ENCODE results near the gene RAB40A. TPM values are rescaled to one million over a fixed set of nuclear protein-coding genes. Genes with fewer than 3 reads are reported as not detected.

Gene RAB40A
- total RNA-seq (2014; rRNA removed; shearing (Covaris generic)): 0.04 TPM in 1 of 2 replicates, not detected in the other

- DNase-seq (ENCODE audit: low spot score): no peak
These were observed at the start of gene RAB40A for GRCh38 chrX:103519389-103519788. Gene RAB40A, minus strand, starts transcription at chrX:103519489. Its CDS starts 18,733 bp downstream, at chrX:103500756.

GRCh38 chrX:103565752-103566151 is 46.5 kb upstream of the RAB40A start:
- no peak for DNase-seq (ENCODE audit: low spot score)

GRCh38 chrX:103565197-103565596 is 45.9 kb upstream of the RAB40A start:
- no peak for DNase-seq (ENCODE audit: low spot score)

GRCh38 chrX:103562801-103563200 is 43.5 kb upstream of the RAB40A start:
- no peak for DNase-seq (ENCODE audit: low spot score)

- no peak for DNase-seq (ENCODE audit: low spot score)
These were observed 41.0 kb upstream of the RAB40A start for GRCh38 chrX:103560256-103560655.

- no peak for DNase-seq (ENCODE audit: low spot score)
These were observed 37.8 kb upstream of the RAB40A start for GRCh38 chrX:103556963-103557612.

GRCh38 chrX:103554687-103555424 is 35.6 kb upstream of the RAB40A start:
- peak; percentile 34 for DNase-seq (ENCODE audit: low spot score)

- no peak for DNase-seq (ENCODE audit: low spot score)
These were observed 32.9 kb upstream of the RAB40A start for GRCh38 chrX:103552236-103552635.

- no peak for DNase-seq (ENCODE audit: low spot score)
These were observed 31.2 kb upstream of the RAB40A start for GRCh38 chrX:103550415-103551051.

- no peak for DNase-seq (ENCODE audit: low spot score)
These were observed 30.6 kb upstream of the RAB40A start for GRCh38 chrX:103549916-103550315.

- peak; percentile 10 for DNase-seq (ENCODE audit: low spot score)
These were observed 20.9 kb upstream of the RAB40A start for GRCh38 chrX:103540145-103540544.

- no peak for DNase-seq (ENCODE audit: low spot score)
These were observed 20.4 kb upstream of the RAB40A start for GRCh38 chrX:103539695-103540094.

GRCh38 chrX:103538728-103539127 is 19.4 kb upstream of the RAB40A start:
- no peak for DNase-seq (ENCODE audit: low spot score)

- no peak for DNase-seq (ENCODE audit: low spot score)
These were observed 18.6 kb upstream of the RAB40A start for GRCh38 chrX:103537871-103538387.

GRCh38 chrX:103536732-103537131 is 17.4 kb upstream of the RAB40A start:
- DNase-seq (ENCODE audit: low spot score): no peak

- DNase-seq (ENCODE audit: low spot score): no peak
These were observed 16.8 kb upstream of the RAB40A start for GRCh38 chrX:103536071-103536470.

- no peak for DNase-seq (ENCODE audit: low spot score)
These were observed 15.9 kb upstream of the RAB40A start for GRCh38 chrX:103535206-103535605.

GRCh38 chrX:103533511-103534216 is 14.4 kb upstream of the RAB40A start:
- DNase-seq (ENCODE audit: low spot score): peak; percentile 23

- peak; percentile 12 for DNase-seq (ENCODE audit: low spot score)
These were observed 11.7 kb upstream of the RAB40A start for GRCh38 chrX:103531002-103531401.

GRCh38 chrX:103530545-103530944 is 11.3 kb upstream of the RAB40A start:
- DNase-seq (ENCODE audit: low spot score): no peak

- no peak for DNase-seq (ENCODE audit: low spot score)
These were observed 10.3 kb upstream of the RAB40A start for GRCh38 chrX:103529550-103529949.

- DNase-seq (ENCODE audit: low spot score): no peak
These were observed 5.5 kb upstream of the RAB40A start for GRCh38 chrX:103524747-103525146.

All from H4 (cell line).